H9 (cell line): ENCODE measurements around the gene DCTN1. TPM values are rescaled to one million over a fixed set of nuclear protein-coding genes. Genes with fewer than 3 reads are reported as not detected.

Experiments used
- DNase-seq: peaks from one replicate; pipeline ENCODE4 v3.0.0-alpha.2; 2017
- H2AFZ ChIP-seq: one replicate; pipeline ENCODE4 v1.6.1; 2013; ENCODE audit warnings: mild to moderate bottlenecking, low read length, control low read depth, moderate library complexity
- H2AK5ac ChIP-seq: 2 replicates; pipeline ENCODE4 v1.6.1; 2013; ENCODE audit warnings: low read length, control low read depth, mixed read lengths; ENCODE audit not compliant: insufficient read length
- H2BK120ac ChIP-seq: one replicate; pipeline ENCODE4 v1.6.1; 2013; ENCODE audit warnings: low read depth, mild to moderate bottlenecking, low read length, control low read depth, inconsistent platforms; ENCODE audit not compliant: poor library complexity, severe bottlenecking
- H2BK12ac ChIP-seq: 2 replicates; pipeline ENCODE4 v1.6.1; 2013; ENCODE audit warnings: low read length, control low read depth, mixed read lengths, low read depth; ENCODE audit not compliant: insufficient read length
- H2BK15ac ChIP-seq: 2 replicates; pipeline ENCODE4 v1.6.1; 2013; ENCODE audit warnings: low read depth, low read length, control low read depth
- H2BK20ac ChIP-seq: one replicate; pipeline ENCODE4 v1.6.1; 2013; ENCODE audit warnings: low read depth, mild to moderate bottlenecking, low read length, control low read depth, inconsistent platforms; ENCODE audit not compliant: poor library complexity, severe bottlenecking
- H2BK5ac ChIP-seq: 2 replicates; pipeline ENCODE4 v1.6.1; 2013; ENCODE audit warnings: low read length, control low read depth, mixed read lengths; ENCODE audit not compliant: insufficient read length
- H3K14ac ChIP-seq: 2 replicates; pipeline ENCODE4 v1.6.1; 2013; ENCODE audit warnings: low read length, control low read depth; ENCODE audit not compliant: insufficient read depth
- H3K18ac ChIP-seq: 2 replicates; pipeline ENCODE4 v1.6.1; 2013; ENCODE audit warnings: low read depth, mild to moderate bottlenecking, mixed read lengths, low read length, control low read depth; ENCODE audit not compliant: insufficient read length
- H3K23ac ChIP-seq: 2 replicates; pipeline ENCODE4 v1.6.1; 2013; ENCODE audit warnings: low read length, control low read depth, mixed read lengths, low read depth; ENCODE audit not compliant: insufficient read length
- H3K23me2 ChIP-seq: 2 replicates; pipeline ENCODE4 v1.6.1; 2013; ENCODE audit warnings: low read depth, mild to moderate bottlenecking, mixed read lengths, low read length, control low read depth; ENCODE audit not compliant: insufficient read length, poor library complexity, severe bottlenecking
- H3K27ac ChIP-seq: 2 replicates; pipeline ENCODE4 v1.5.1; 2013; ENCODE audit warnings: low read length, control low read depth, mixed read lengths, low read depth; ENCODE audit not compliant: insufficient read length
- H3K27me3 ChIP-seq: 2 replicates; pipeline ENCODE4 v1.6.1; 2013; ENCODE audit warnings: low read length, control low read depth, inconsistent platforms; ENCODE audit not compliant: insufficient read depth
- H3K4ac ChIP-seq: 2 replicates; pipeline ENCODE4 v1.6.1; 2013; ENCODE audit warnings: low read depth, mild to moderate bottlenecking, control low read depth, inconsistent platforms, low read length, moderate library complexity
- H3K4me1 ChIP-seq: 2 replicates; pipeline ENCODE4 v1.6.1; 2013; ENCODE audit warnings: low read length, control low read depth, inconsistent platforms; ENCODE audit not compliant: insufficient read depth
- H3K4me2 ChIP-seq: 2 replicates; pipeline ENCODE4 v1.6.1; 2013; ENCODE audit warnings: low read length, control low read depth, mixed read lengths; ENCODE audit not compliant: insufficient read length, insufficient read depth
- H3K56ac ChIP-seq: 2 replicates; pipeline ENCODE4 v1.6.1; 2013; ENCODE audit warnings: low read depth, mild to moderate bottlenecking, mixed read lengths, low read length, control low read depth; ENCODE audit not compliant: insufficient read length
- H3K79me1 ChIP-seq: 2 replicates; pipeline ENCODE4 v1.6.1; 2013; ENCODE audit warnings: low read depth, mild to moderate bottlenecking, moderate library complexity, low read length, control low read depth, inconsistent platforms; ENCODE audit not compliant: insufficient read depth, poor library complexity, severe bottlenecking
- H3K79me2 ChIP-seq: 2 replicates; pipeline ENCODE4 v1.6.1; 2013; ENCODE audit warnings: low read length, control low read depth, inconsistent platforms; ENCODE audit not compliant: insufficient read depth
- H3K9ac ChIP-seq: 2 replicates; pipeline ENCODE4 v1.6.1; 2013; ENCODE audit warnings: low read length, control low read depth, mixed read lengths; ENCODE audit not compliant: insufficient read length; ENCODE audit errors: extremely low read depth
- H3K9me3 ChIP-seq: one replicate; pipeline ENCODE4 v1.6.1; 2013; ENCODE audit warnings: low read depth, low read length, inconsistent platforms; ENCODE audit not compliant: control insufficient read depth
- H3T11ph ChIP-seq: one replicate; pipeline ENCODE4 v1.6.1; 2013; ENCODE audit warnings: mild to moderate bottlenecking, low read length, control low read depth, inconsistent platforms
- H4K20me1 ChIP-seq: one replicate; pipeline ENCODE4 v1.6.1; 2013; ENCODE audit not compliant: control insufficient read depth, insufficient read length, insufficient read depth
- H4K5ac ChIP-seq: 2 replicates; pipeline ENCODE4 v1.6.1; 2013; ENCODE audit warnings: low read depth, mild to moderate bottlenecking, mixed read lengths, low read length, control low read depth; ENCODE audit not compliant: insufficient read length
- H4K8ac ChIP-seq: replicated peaks from 2 replicates; pipeline ENCODE4 v1.6.1; 2013; ENCODE audit warnings: low read length, control low read depth, mixed read lengths, low read depth; ENCODE audit not compliant: insufficient read length
- H4K91ac ChIP-seq: 2 replicates; pipeline ENCODE4 v1.6.1; 2013; ENCODE audit warnings: low read depth, mild to moderate bottlenecking, moderate library complexity, mixed read lengths, low read length, control low read depth; ENCODE audit not compliant: insufficient read length
- H3K27ac Mint-ChIP-seq, 3 experiments: 2 replicates in 2 of 3; 3 replicates in 1 of 3; pipeline ENCODE4 v1.8.0; 2020 to 2021; ENCODE audit warnings: mixed read lengths in 3 of 3, mild to moderate bottlenecking in 1 of 3, moderate library complexity in 1 of 3
- H3K27me3 Mint-ChIP-seq: 2 replicates; pipeline ENCODE4 v1.8.0; 2021; ENCODE audit warnings: low read depth, mild to moderate bottlenecking, moderate library complexity, mixed read lengths
- H3K36me3 Mint-ChIP-seq, 3 experiments: 2 replicates in 2 of 3; 3 replicates in 1 of 3; pipeline ENCODE4 v1.8.0; 2020 to 2021; ENCODE audit warnings: low read depth in 3 of 3, mixed read lengths in 3 of 3; ENCODE audit not compliant: insufficient read depth in 1 of 3
- H3K4me1 Mint-ChIP-seq, 2 experiments: 2 replicates each; pipeline ENCODE4 v1.8.0; 2020; ENCODE audit warnings: mixed read lengths in 2 of 2
- H3K4me3 Mint-ChIP-seq, 2 experiments: 2 replicates in 1 of 2; 3 replicates in 1 of 2; pipeline ENCODE4 v1.8.0; 2020 to 2021; ENCODE audit warnings: mild to moderate bottlenecking in 2 of 2, mixed read lengths in 2 of 2, moderate library complexity in 1 of 2
- H3K9me3 Mint-ChIP-seq, 2 experiments: 2 replicates in 1 of 2; 3 replicates in 1 of 2; pipeline ENCODE4 v1.8.0; 2020; ENCODE audit warnings: mild to moderate bottlenecking in 2 of 2, mixed read lengths in 2 of 2, moderate library complexity in 1 of 2
- WGBS: extraction: QIAGEN DNeasy Blood & Tissue Kit; methylation state at CpG from one replicate; pipeline ENCODE4 v1.1.7; 2013; ENCODE audit warnings: missing lambda C conversion rate, low lambda C conversion rate, mixed read lengths; ENCODE audit not compliant: insufficient read length; ENCODE audit errors: extremely low coverage; 5-methylcytosine and 5-hydroxymethylcytosine counted together
- total RNA-seq: library from RNA; stranded (reverse); gene quantifications from 2 replicates; pipeline ENCODE4 v1.2.1, GENCODE V29; 2021
- TF ChIP-seq, protein P1 (sequence below): fragments of 200-600 bp; sonication (generic); conservative IDR thresholded peaks from 3 replicates; pipeline ENCODE4 v1.8.0; 2021; ENCODE audit warnings: antibody characterized with exemption, mild to moderate bottlenecking

DCTN1 gene
- total RNA-seq, 1 experiment from 2014 or later, result 141 TPM

DNA sequence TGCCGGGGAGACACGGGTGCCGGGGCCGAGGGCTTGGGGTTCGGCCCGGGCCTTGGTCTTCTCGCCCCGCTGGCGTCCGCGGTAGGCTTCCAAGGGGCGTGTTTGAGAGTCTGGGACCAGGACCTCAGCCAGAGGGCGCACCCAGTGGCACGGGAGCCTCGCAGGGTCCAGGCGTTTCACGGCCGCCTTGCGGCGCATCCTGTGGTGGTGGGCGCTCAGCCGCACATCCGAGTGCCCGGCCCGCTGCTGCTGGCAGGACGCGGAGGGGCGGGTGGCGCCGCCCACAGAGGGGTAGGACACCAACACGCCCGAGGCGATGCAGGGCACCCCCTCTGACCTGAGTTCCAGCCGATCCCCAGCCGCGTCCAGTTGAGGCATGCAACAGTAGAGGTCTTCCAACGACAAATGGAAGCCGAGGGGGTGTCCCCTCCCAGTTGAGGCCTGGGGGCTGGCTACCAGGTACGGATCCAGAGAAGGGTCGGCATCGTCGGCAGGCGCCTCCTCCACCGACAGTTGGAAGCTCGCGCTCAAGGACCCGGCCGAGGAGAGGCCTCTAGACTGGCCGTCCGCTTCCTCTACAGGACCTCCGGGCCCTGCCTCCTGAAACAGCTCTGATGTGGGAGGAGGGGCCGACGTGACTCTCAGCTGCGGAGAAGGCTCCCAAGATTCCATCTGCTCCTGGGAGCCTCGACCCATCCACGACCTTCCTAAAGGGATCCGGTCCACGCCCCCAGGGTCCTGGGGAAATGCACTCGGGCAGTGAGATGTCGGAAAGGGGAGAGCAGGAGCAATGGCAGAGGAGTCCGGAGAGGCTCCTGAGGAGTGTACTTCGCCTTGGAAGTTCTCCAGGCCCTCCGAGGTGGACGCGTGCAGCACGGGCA, 35.0 kb upstream of the DCTN1 start:
- TF ChIP-seq, protein P1, sequence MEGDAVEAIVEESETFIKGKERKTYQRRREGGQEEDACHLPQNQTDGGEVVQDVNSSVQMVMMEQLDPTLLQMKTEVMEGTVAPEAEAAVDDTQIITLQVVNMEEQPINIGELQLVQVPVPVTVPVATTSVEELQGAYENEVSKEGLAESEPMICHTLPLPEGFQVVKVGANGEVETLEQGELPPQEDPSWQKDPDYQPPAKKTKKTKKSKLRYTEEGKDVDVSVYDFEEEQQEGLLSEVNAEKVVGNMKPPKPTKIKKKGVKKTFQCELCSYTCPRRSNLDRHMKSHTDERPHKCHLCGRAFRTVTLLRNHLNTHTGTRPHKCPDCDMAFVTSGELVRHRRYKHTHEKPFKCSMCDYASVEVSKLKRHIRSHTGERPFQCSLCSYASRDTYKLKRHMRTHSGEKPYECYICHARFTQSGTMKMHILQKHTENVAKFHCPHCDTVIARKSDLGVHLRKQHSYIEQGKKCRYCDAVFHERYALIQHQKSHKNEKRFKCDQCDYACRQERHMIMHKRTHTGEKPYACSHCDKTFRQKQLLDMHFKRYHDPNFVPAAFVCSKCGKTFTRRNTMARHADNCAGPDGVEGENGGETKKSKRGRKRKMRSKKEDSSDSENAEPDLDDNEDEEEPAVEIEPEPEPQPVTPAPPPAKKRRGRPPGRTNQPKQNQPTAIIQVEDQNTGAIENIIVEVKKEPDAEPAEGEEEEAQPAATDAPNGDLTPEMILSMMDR, result no peak
- no peaks in the 10 kb centered on the region for H3K9me3 Mint-ChIP-seq
- no peak overlapping the region for H2AK5ac ChIP-seq
- H2BK5ac ChIP-seq, result no peak overlapping the region
- no peaks in the 10 kb centered on the region for H3K79me1 ChIP-seq
- H3K27me3 Mint-ChIP-seq, result peaks cover 17% of the 10 kb centered on the region
- no peak overlapping the region for H3T11ph ChIP-seq
- no peak overlapping the region for H3K9ac ChIP-seq
- H4K5ac ChIP-seq, result no peak overlapping the region
- H3K23me2 ChIP-seq, result no peaks in the 10 kb centered on the region
- no peaks in the 10 kb centered on the region for H3K79me2 ChIP-seq
- H4K20me1 ChIP-seq, result no peaks in the 10 kb centered on the region
- no peak overlapping the region for H3K18ac ChIP-seq
- no peaks in the 10 kb centered on the region for H3K4me1 ChIP-seq
- H3K4me2 ChIP-seq, result no peak overlapping the region
- no peak overlapping the region for H3K4me3 Mint-ChIP-seq
- H3K4me1 Mint-ChIP-seq, result peaks cover 0 to 14% of the 10 kb centered on the region in 2 experiments; a peak in 2 of 4 replicates
- H2BK15ac ChIP-seq, result no peak overlapping the region
- no peaks in the 10 kb centered on the region for H3K9me3 ChIP-seq
- WGBS, result no CpG with 5 or more reads among the region's 66 CpGs
- no peaks in the 10 kb centered on the region for H3K27me3 ChIP-seq
- H3K36me3 Mint-ChIP-seq, result no peaks in the 10 kb centered on the region; a peak in 1 of 7 replicates
- DNase-seq, result no peak
- no peak overlapping the region for H4K91ac ChIP-seq
- H3K4ac ChIP-seq, result no peak overlapping the region
- H3K23ac ChIP-seq, result no peak overlapping the region
- H2BK20ac ChIP-seq, result no peak overlapping the region
- H3K27ac ChIP-seq, result no peak overlapping the region
- no peak overlapping the region for H3K14ac ChIP-seq
- no peak overlapping the region for H3K27ac Mint-ChIP-seq
- H2BK120ac ChIP-seq, result no peak overlapping the region
- H2AFZ ChIP-seq, result no peak overlapping the region
- no peak overlapping the region for H2BK12ac ChIP-seq
- H3K56ac ChIP-seq, result no peak overlapping the region
- H4K8ac ChIP-seq, result no peak overlapping the region
